LNCaP clone FGC (cell line): ENCODE data around the gene PKP4.
A peak's percentile ranks its signal among the peaks of the same experiment; 100 is the strongest.
"Not testable (repeated sequence)": the region's sequence is repeated elsewhere in the genome, so short reads cannot be mapped to it uniquely, and the experiment has no call there.

ENCODE experiments used
- DNase-seq: peaks from one replicate; pipeline ENCODE4 v3.0.0-alpha.2; 2011; ENCODE audit warnings: low read depth
- H3K4me3 ChIP-seq: 2 replicates; pipeline ENCODE4 v1.5.1; 2011; ENCODE audit warnings: mild to moderate bottlenecking, low read depth, low read length, control low read depth
- TF ChIP-seq, protein P1 (sequence below): IDR thresholded peaks from 2 replicates; pipeline ENCODE4 v1.5.1; 2012; ENCODE audit warnings: mild to moderate bottlenecking; ENCODE audit not compliant: control insufficient read depth, insufficient read depth; ENCODE audit errors: extremely low read depth

The PKP4 gene

DNA sequence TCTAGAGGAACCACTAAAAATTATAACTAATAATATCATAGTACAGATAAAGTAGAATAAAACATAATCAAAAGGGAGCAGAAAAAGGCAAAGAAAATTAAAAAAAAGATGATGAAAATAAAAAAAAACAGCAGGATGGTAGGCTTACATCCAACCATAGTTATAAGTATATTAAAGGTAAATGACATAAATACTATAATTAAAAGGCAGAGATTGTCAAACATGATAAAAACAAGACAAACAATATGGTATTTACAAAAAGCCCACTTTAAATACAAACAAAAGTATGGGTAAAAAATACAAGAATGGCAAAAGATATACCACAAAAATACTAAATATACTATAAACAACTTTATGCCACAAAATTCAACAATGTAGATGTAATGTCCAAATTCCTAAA lies 24.6 kb upstream of the PKP4 start:
- no peak overlapping the region for H3K4me3 ChIP-seq
- TF ChIP-seq, protein P1, sequence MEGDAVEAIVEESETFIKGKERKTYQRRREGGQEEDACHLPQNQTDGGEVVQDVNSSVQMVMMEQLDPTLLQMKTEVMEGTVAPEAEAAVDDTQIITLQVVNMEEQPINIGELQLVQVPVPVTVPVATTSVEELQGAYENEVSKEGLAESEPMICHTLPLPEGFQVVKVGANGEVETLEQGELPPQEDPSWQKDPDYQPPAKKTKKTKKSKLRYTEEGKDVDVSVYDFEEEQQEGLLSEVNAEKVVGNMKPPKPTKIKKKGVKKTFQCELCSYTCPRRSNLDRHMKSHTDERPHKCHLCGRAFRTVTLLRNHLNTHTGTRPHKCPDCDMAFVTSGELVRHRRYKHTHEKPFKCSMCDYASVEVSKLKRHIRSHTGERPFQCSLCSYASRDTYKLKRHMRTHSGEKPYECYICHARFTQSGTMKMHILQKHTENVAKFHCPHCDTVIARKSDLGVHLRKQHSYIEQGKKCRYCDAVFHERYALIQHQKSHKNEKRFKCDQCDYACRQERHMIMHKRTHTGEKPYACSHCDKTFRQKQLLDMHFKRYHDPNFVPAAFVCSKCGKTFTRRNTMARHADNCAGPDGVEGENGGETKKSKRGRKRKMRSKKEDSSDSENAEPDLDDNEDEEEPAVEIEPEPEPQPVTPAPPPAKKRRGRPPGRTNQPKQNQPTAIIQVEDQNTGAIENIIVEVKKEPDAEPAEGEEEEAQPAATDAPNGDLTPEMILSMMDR, result no peak
- no peak for DNase-seq

DNA sequence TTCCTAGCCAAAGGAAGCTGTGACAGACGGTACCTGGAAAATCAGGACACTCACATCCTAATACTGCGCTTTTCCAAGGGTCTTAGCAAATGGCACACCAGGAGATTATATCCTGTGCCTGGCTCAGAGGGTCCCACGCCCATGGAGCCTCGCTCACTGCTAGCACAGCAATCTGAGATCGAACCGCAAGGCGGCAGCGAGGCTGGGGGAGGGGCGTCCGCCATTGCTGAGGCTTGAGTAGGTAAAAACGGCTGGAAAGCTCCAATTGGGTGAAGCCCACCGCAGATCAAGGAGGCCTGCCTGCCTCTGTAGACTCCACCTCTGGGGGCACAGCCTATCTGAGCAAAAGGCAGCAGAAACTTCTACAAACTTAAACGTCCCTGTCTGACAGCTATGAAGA lies 23.0 kb upstream of the PKP4 start:
- H3K4me3 ChIP-seq, DNase-seq: not testable (repeated sequence)

DNA sequence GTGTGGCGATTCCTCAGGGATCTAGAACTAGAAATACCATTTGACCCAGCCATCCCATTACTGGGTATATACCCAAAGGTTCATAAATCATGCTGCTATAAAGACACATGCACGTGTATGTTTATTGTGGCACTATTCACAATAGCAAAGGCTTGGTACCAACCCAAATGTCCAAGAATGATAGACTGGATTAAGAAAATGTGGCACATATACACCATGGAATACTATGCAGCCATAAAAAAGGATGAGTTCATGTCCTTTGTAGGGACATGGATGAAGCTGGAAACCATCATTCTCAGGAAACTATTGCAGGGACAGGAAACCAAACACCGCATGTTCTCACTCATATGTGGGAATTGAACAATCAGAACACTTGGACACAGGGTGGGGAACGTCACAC lies 17.7 kb upstream of the PKP4 start:
- H3K4me3 ChIP-seq, DNase-seq: not testable (repeated sequence)

DNA sequence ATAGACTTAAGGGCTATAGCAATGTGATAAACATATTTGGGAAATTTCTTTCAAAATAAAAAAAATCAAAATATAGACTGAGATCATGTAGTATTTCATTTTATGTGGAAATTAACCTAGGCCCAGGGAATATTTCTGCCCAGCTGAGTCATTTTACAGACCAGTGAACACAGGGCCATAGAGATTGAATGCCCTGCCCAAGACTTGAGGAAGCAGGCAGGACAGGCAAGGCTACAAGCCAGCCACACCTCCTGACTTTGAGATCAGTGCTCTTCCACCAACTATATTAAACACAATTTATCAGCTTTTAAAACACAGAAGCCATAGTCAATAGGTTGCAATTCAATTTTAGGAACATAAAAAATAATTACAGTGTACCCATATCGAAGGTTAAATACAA lies 13.1 kb upstream of the PKP4 start:
- H3K4me3 ChIP-seq, result no peak overlapping the region
- no peak for DNase-seq
- TF ChIP-seq, protein P1, result no peak

DNA sequence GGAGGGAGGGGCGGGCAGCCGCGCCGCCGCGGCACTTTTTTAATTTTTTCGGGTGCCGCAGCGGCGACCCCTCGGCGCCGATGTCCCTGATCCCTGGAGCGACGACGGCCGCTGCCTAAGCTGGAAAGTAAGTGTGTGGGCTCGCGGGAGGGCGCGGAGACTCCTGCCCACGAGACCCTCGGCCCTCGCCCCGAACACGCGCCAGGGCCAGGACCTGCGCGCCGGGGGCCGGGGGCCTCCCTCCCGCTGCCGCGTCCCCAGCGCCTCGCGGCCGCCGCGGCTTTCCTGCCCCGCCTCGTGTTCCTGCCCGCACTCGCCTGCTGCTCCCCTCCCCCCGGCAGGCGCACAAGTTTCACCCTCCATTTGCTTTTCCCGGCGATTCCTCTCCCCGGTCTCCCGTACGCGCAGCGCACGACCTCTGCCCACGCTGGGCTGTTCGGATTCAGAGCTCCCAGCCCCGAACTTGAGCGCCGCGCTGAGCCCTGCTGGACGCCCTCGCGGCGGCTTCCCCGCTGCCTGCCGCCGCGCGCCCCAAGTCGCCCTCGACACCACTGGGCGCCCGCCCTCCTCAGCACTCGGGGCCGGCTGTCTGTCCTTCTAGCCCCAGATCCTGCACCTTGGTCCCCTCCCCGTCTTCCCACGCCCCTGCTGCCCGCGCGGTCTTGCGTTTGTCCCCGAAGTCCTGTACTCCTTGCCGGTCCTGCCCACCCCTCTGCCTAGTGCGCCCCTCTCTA lies 507 bp downstream of the PKP4 start:
- H3K4me3 ChIP-seq, result peak overlapping the region; percentile 80
- TF ChIP-seq, protein P1, result no peak
- no peak for DNase-seq

DNA sequence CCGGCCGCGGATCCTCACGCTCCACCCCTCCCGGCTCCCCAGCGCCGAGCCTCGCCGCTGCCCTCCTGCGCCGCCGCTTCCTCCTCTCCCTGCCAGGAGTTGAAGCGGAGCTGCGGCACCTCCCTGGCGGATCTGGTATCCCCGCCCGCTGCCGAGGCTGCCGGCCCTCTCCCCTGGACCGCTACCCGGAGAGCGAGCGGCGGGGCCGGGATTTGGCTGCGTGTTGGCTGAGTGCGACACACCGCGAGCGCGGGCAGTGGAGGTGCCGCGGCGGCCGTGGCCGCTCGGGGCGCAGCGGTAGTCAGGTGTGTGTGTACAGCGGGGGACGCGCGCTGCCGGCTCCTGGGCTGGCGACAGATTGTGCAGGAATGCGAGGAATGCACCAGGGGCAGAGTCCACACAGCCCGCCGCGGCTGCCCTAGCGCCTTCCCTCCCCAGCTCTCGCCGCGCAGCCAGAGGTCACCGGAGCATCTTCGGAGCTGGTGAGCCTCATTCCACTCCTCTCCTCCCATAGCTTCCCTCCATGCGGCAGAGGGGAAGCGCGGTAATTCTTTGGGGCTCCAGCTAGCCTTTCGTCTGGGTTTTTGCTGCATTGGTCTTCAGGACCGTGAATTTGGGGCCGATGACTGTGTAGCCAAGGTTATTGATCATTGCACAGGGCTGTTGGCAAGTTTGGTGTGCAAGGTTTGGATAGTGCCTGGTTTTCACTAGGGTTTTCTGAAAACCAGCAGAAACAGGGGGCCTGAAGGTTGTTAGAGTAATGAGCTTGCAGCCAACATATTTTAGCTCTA lies 1.3 kb downstream of the PKP4 start:
- TF ChIP-seq, protein P1, result peak; percentile 40; the same call in 1 of the 2 replicates

DNA sequence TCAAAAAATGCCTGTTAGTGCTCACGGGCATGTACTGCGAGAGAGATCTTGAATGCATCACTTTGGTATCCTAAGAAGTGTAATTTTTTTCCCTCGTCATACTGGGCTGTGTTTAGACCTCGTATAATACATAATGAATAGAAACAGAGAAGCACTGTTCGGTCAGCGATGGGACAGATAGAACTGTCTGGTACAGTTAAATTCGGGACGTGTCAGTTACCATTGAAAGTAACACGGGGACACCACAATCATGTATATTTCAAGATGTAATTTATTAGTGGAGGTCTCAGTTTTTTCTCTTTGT lies 1.8 kb downstream of the PKP4 start:
- TF ChIP-seq, protein P1, result no peak
- no peak for DNase-seq
- peak overlapping the region; percentile 80 for H3K4me3 ChIP-seq

More for the DNA sequence above, 1.3 kb downstream of the PKP4 start:
- DNase-seq, result no peak
- H3K4me3 ChIP-seq, result peak overlapping the region; percentile 80
